T1000 (cell line): Measurements from ENCODE around the gene ATP6AP2.

Experiments
- DNase-seq: peaks from one replicate; lab custom pipeline; 2025; ENCODE audit warnings: mixed read lengths; lab: John Stamatoyannopoulos, UW

Gene ATP6AP2

GRCh38 chrX:40644821-40645358 lies 64.1 kb downstream of the ATP6AP2 start:
- DNase-seq, result peak; percentile 3

DNA sequence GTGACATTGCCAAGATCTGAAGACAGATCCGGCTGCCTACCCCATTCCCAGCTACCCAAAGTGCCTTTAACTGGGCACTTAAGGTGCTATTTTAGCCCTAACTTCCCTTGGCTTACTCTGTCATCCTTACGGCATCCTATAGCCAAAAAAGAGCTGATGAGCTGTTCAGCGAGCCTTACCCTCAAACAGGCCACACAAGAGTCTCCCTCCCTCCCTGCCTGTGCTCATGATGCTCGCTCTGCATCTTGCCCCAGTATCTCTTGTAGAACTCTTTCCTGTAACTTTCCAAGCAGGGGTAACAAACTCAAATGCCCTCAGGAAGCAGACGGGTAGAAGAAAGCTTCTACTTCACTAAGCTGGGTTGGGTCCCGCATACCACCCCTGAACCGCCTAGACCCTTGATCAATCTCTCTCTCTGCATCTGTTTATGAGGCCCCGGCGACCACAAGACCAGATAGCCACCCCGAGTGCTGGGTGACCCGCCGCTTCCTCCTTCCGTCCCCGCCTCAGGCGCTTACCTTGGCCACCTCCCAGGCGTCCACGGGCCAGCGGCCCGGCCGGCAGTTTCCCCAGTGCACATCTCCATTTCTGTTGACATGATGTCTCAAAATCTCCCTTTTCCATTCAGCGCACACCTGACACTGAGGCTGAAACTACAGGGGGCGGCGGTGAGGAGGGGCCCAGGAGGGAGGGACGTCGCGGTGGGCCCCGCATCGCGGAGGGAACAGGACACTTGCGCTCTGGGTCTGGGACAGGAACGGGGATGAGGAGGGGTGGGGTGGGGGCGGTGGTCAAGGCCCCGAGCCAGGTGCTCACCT lies 65.9 kb downstream of the ATP6AP2 start:
- peak; percentile 0 for DNase-seq

- peak; percentile 84 for DNase-seq
Measured at GRCh38 chrX:40647307-40648197, 66.8 kb downstream of the ATP6AP2 start, which contains the start of gene CXorf38. CXorf38 (minus strand) TSS chrX:40647561; CDS start chrX:40647520, 41 bp downstream.

- peak; percentile 1 for DNase-seq
Measured at GRCh38 chrX:40651620-40652223, 71.0 kb downstream of the ATP6AP2 start.

DNA sequence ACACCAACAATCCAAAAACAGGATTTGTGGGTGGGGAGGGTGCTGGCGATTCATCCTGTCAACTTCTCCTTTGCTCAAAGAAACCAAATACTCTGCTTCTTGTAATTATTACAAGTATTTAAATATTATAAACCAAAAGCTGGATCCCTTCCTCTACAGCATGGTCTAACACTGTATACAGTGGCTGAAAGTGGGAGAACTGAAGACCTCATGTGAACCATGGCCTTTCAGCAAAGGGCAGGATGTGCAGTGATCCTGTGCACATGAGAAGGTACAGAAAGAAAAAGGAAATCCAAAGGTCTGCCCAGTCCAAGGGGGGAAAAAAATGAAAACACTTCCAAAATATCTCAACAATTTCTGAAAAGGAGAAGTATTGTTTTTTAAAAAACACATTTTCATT lies 71.9 kb downstream of the ATP6AP2 start:
- no peak for DNase-seq

DNA sequence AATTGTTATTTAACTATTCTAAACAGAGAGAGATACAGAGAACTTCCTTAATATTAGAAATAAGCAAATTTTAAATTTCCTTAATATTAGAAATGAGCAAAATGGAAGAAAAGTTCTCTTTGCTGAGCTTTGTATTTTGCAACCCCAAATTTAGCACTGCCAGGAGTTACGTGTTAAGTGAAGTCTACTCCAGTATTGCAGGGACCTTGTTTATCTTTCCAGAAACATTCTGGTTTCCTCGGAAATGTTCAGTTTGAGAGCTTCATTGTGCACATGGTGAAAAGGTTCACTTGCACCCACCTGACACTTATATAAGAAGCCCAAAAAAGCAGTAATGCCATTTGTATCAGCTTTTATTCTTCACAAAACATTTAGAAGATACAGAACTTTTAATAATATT lies 72.8 kb downstream of the ATP6AP2 start:
- DNase-seq, result no peak
